Stomach (tissue), 9 donors: ENCODE data around the gene OMA1. TPM values are rescaled to one million over a fixed set of nuclear protein-coding genes. Genes with fewer than 3 reads are reported as not detected.

Experiments
- DNase-seq, 2 donors: peaks; one replicate each; pipeline versions ENCODE4 v3.0.0 to v3.0.0-alpha.2; 2013 to 2019
- H3K27ac ChIP-seq, 5 donors: fragments of 200-600 bp in 4 of 5; sonication (generic) in 4 of 5; one replicate each; pipeline ENCODE4 v1.5.1; 2013 to 2019; ENCODE audit warnings: mild to moderate bottlenecking in 1 of 5, moderate library complexity in 1 of 5
- H3K27me3 ChIP-seq, 3 donors: fragments of 200-600 bp; sonication (generic); one replicate each; pipeline ENCODE4 v1.5.1; 2017 to 2019; ENCODE audit warnings: mixed run types in 1 of 3
- H3K36me3 ChIP-seq, 4 donors: fragments of 200-600 bp; sonication (generic); 1 replicate in 3 of 4; 2 replicates in 1 of 4; pipeline ENCODE4 v1.5.1; 2016 to 2019
- H3K4me1 ChIP-seq, 4 donors: fragments of 200-600 bp; sonication (generic); one replicate each; pipeline ENCODE4 v1.5.1; 2016 to 2019
- H3K4me3 ChIP-seq, 4 donors: fragments of 200-600 bp; sonication (generic) in 3 of 4; one replicate each; pipeline ENCODE4 v1.5.1; 2016 to 2019; ENCODE audit warnings: mild to moderate bottlenecking in 1 of 4
- H3K9me3 ChIP-seq, 4 donors: fragments of 200-600 bp; sonication (generic); one replicate each; pipeline ENCODE4 v1.5.1; 2016 to 2019
- CTCF ChIP-seq, 7 experiments: fragments of 450-650 bp in 4 of 7; fragments of 200-600 bp in 3 of 7; sonication (generic) in 3 of 7; IDR thresholded peaks; one replicate each; pipeline ENCODE4 v1.5.1; 2016 to 2019; ENCODE audit warnings: antibody characterized with exemption in 7 of 7, control low read depth in 2 of 7, mild to moderate bottlenecking in 1 of 7
- EP300 ChIP-seq: sonication (generic); formaldehyde crosslinking; IDR thresholded peaks from one replicate; pipeline ENCODE4 v1.6.1; 2017; ENCODE audit warnings: antibody characterized with exemption
- POLR2A ChIP-seq, 4 donors: fragments of 450-650 bp; IDR thresholded peaks; one replicate each; pipeline ENCODE4 v1.6.1; 2016; ENCODE audit warnings: antibody characterized with exemption in 4 of 4, control low read depth in 2 of 4, mild to moderate bottlenecking in 1 of 4, moderate library complexity in 1 of 4
- POLR2AphosphoS5 ChIP-seq, 3 donors: sonication (generic); formaldehyde crosslinking; IDR thresholded peaks; one replicate each; pipeline ENCODE4 v1.6.1; 2016; ENCODE audit warnings: antibody characterized with exemption in 3 of 3
- WGBS, 5 donors: extraction: QIAGEN DNeasy Blood & Tissue Kit in 3 of 5; methylation state at CpG; one replicate each; pipeline versions ENCODE4 v1.1.5 to v1.1.7; 2013 to 2018; 5-methylcytosine and 5-hydroxymethylcytosine counted together
- intact Hi-C: fragments of 100-400 bp; cut with DNase I; formaldehyde crosslinking; loops from one replicate; pipeline ENCODE4 v1.15.1; 2023; ENCODE audit warnings: low total_unique reads
- polyA plus RNA-seq, 3 donors: library from polyadenylated mRNA; stranded (reverse); fragments of 200-250 nt; gene quantifications; one replicate each; pipeline ENCODE4 v1.2.3, GENCODE V29; 2013
- total RNA-seq, 5 donors: library from RNA; depleted of rRNA; stranded (reverse); fragments of >200 nt; gene quantifications; one replicate each; pipeline versions ENCODE4 v1.1.0 to v1.2.3, GENCODE V29; 2014 to 2016
- donor health status: healthy with polysubstance abuse.
- donor health status: Bipolar disorder and iron deficiency.
- donor health status: healthy.

Gene OMA1
- total and polyA plus RNA-seq, 8 donors, result 5.8 to 55.8 (median 19.7) TPM

- Histone ChIP-seq H3K4me3 (no peak overlapping the region), H3K36me3 (peaks cover 0 to 6% (median 0%) of the 10 kb centered on the region in 4 donors), H3K9me3 (no peaks in the 10 kb centered on the region), H3K4me1 (no peaks in the 10 kb centered on the region), H3K27me3 (no peaks in the 10 kb centered on the region), H3K27ac (no peak overlapping the region)
- intact Hi-C loops, result no loop called here
- TF ChIP-seq CTCF (IDR thresholded peaks at IDR 0.05) (no peak), POLR2A (IDR thresholded peaks at IDR 0.05) (no peak)
- DNase-seq, result no peak
- WGBS, 5 donors, result 67 to 85% (median 71%) methylated on average over 4 of the region's 4 CpGs
Measured at GRCh38 chr1:58435376-58435775, 111.2 kb downstream of the OMA1 start.

- Histone ChIP-seq H3K27ac (no peak overlapping the region), H3K27me3 (no peaks in the 10 kb centered on the region), H3K36me3 (peaks cover 0 to 6% (median 0%) of the 10 kb centered on the region in 4 donors), H3K4me3 (no peak overlapping the region), H3K9me3 (peaks cover 0 to 5% (median 0%) of the 10 kb centered on the region in 4 donors), H3K4me1 (no peaks in the 10 kb centered on the region)
- no peak for DNase-seq
- 81 to 91% (median 89%) methylated on average over 2 of the region's 2 CpGs for WGBS, 5 donors
- intact Hi-C loops, result no loop called here
- TF ChIP-seq POLR2A (IDR thresholded peaks at IDR 0.05) (no peak), CTCF (IDR thresholded peaks at IDR 0.05) (no peak), EP300 (no peak), POLR2AphosphoS5 (IDR thresholded peaks at IDR 0.05) (no peak)
Measured at GRCh38 chr1:58434607-58435006, 111.9 kb downstream of the OMA1 start.

GRCh38 chr1:58434181-58434580, 112.3 kb downstream of the OMA1 start:
- no peak for TF ChIP-seq POLR2AphosphoS5 (IDR thresholded peaks at IDR 0.05)
- no peak for TF ChIP-seq EP300
- no peak for TF ChIP-seq CTCF (IDR thresholded peaks at IDR 0.05)
- no peak for TF ChIP-seq POLR2A (IDR thresholded peaks at IDR 0.05)
- DNase-seq, result no peak
- no peaks in the 10 kb centered on the region for H3K27me3 ChIP-seq
- intact Hi-C loops, result no loop called here
- H3K9me3 ChIP-seq, result peaks cover 0 to 8% (median 0%) of the 10 kb centered on the region in 4 donors
- no peaks in the 10 kb centered on the region for H3K4me1 ChIP-seq
- 67 to 83% (median 72%) methylated on average over 2 of the region's 2 CpGs for WGBS, 5 donors
- H3K27ac ChIP-seq, result no peak overlapping the region
- peaks cover 0 to 6% (median 0%) of the 10 kb centered on the region in 4 donors for H3K36me3 ChIP-seq
- H3K4me3 ChIP-seq, result no peak overlapping the region

- H3K36me3 ChIP-seq, result peaks cover 0 to 6% (median 0%) of the 10 kb centered on the region in 4 donors
- no peaks in the 10 kb centered on the region for H3K27me3 ChIP-seq
- TF ChIP-seq POLR2A (IDR thresholded peaks at IDR 0.05), result no peak
- TF ChIP-seq EP300, result no peak
- TF ChIP-seq CTCF (IDR thresholded peaks at IDR 0.05), result no peak
- TF ChIP-seq POLR2AphosphoS5 (IDR thresholded peaks at IDR 0.05), result no peak
- WGBS, 5 donors, result 39 to 66% (median 56%) methylated on average over 4 to 10 of the region's 10 CpGs
- no peaks in the 10 kb centered on the region for H3K4me1 ChIP-seq
- no peak overlapping the region for H3K4me3 ChIP-seq
- H3K27ac ChIP-seq, result no peak overlapping the region
- DNase-seq, result peak in 1 of 2 donors; percentile 50
- peaks cover 0 to 8% (median 0%) of the 10 kb centered on the region in 4 donors for H3K9me3 ChIP-seq
- intact Hi-C loops, result no loop called here
Measured at GRCh38 chr1:58432851-58433668, 113.5 kb downstream of the OMA1 start.
